Measurements from ENCODE around the gene DDA1.
A peak's percentile ranks its signal among the peaks of the same experiment; 100 is the strongest.

GRCh38 chr19:17282488-17283125 lies 26.8 kb upstream of the DDA1 start:
- TF ChIP-seq POLR2AphosphoS5 (IDR thresholded peaks at IDR 0.05; ENCODE audit: low read depth) (peak; percentile 64), CTCF (IDR thresholded peaks at IDR 0.05; ENCODE audit: insufficient read depth, low read length) (peak; percentile 81)

Measured in HL-60 (cell line).